Neural cell (in vitro differentiated cells): ENCODE results near the gene CHD6. TPM values are rescaled to one million over a fixed set of nuclear protein-coding genes. Genes with fewer than 3 reads are reported as not detected.

Experiments
- H2AFZ ChIP-seq: fragments of 200-600, 300-800 bp; sonication (generic), shearing (Covaris generic); 2 replicates; pipeline ENCODE4 v1.6.0; 2014; ENCODE audit warnings: low read depth, mild to moderate bottlenecking, antibody characterized with exemption, low read length, moderate library complexity
- H3F3A ChIP-seq: fragments of 200-600 bp; shearing (Covaris generic); 2 replicates; pipeline ENCODE4 v1.6.1; 2016; ENCODE audit warnings: mild to moderate bottlenecking, moderate library complexity, mixed read lengths, antibody characterized with exemption, low read length; ENCODE audit not compliant: insufficient read depth, poor library complexity, severe bottlenecking
- H3K27ac ChIP-seq: fragments of 200-600, 300-800 bp; sonication (generic), shearing (Covaris generic); 2 replicates; pipeline ENCODE4 v1.5.1; 2014; ENCODE audit warnings: mild to moderate bottlenecking, low read length, moderate library complexity
- H3K27me3 ChIP-seq: fragments of 300-800, 200-600 bp; sonication (generic), shearing (Covaris generic); 2 replicates; pipeline ENCODE4 v1.6.0; 2014; ENCODE audit warnings: mild to moderate bottlenecking, low read depth, low read length, moderate library complexity; ENCODE audit not compliant: insufficient read depth
- H3K36me3 ChIP-seq: fragments of 300-800, 200-600 bp; sonication (generic), shearing (Covaris generic); 2 replicates; pipeline ENCODE4 v1.5.1; 2014; ENCODE audit warnings: mild to moderate bottlenecking, antibody characterized with exemption, low read length, moderate library complexity; ENCODE audit not compliant: insufficient read depth
- H3K4me2 ChIP-seq: fragments of 300-800, 200-600 bp; sonication (generic), shearing (Covaris generic); 2 replicates; pipeline ENCODE4 v1.6.0; 2014; ENCODE audit warnings: mild to moderate bottlenecking, low read length
- H3K4me3 ChIP-seq: fragments of 300-800, 200-600 bp; sonication (generic), shearing (Covaris generic); 2 replicates; pipeline ENCODE4 v1.5.1; 2014; ENCODE audit warnings: mild to moderate bottlenecking, low read length, moderate library complexity
- H3K79me2 ChIP-seq: fragments of 200-600 bp; shearing (Covaris generic); replicated peaks from 2 replicates; pipeline ENCODE4 v1.6.0; 2014; ENCODE audit warnings: mild to moderate bottlenecking, low read length, moderate library complexity; ENCODE audit not compliant: insufficient read depth
- H3K9ac ChIP-seq: fragments of 300-800, 200-600 bp; sonication (generic), shearing (Covaris generic); 2 replicates; pipeline ENCODE4 v1.6.1; 2016; ENCODE audit warnings: mild to moderate bottlenecking, low read length, mixed read lengths
- H3K9me2 ChIP-seq: fragments of 200-600 bp; shearing (Covaris generic); 2 replicates; pipeline ENCODE4 v1.6.1; 2016; ENCODE audit warnings: mild to moderate bottlenecking, low read length, mixed read lengths; ENCODE audit not compliant: insufficient read depth
- H3K9me3 ChIP-seq: fragments of 200-600, 300-800 bp; sonication (generic), shearing (Covaris generic); 2 replicates; pipeline ENCODE4 v1.6.1; 2016; ENCODE audit warnings: mild to moderate bottlenecking, mixed run types, low read length, moderate library complexity, mixed read lengths
- H4K20me1 ChIP-seq: fragments of 200-600 bp; shearing (Covaris generic); 2 replicates; pipeline ENCODE4 v1.6.1; 2016; ENCODE audit warnings: mild to moderate bottlenecking, mixed run types; ENCODE audit not compliant: insufficient read depth
- EP300 ChIP-seq: fragments of 450-650 bp; conservative IDR thresholded peaks from 2 replicates; pipeline ENCODE4 v1.6.1; 2014; ENCODE audit warnings: antibody characterized with exemption, mild to moderate bottlenecking, moderate library complexity; ENCODE audit not compliant: poor library complexity, severe bottlenecking
- EZH2 ChIP-seq: fragments of 200-600, 300-800 bp; shearing (Covaris generic), sonication (generic); IDR thresholded peaks from 2 replicates; pipeline ENCODE4 v1.6.1; 2014; ENCODE audit warnings: antibody characterized with exemption, low read length, borderline replicate concordance, mild to moderate bottlenecking; ENCODE audit not compliant: insufficient read depth, poor library complexity, severe bottlenecking
- MXI1 ChIP-seq: fragments of 450-650 bp; conservative IDR thresholded peaks from 2 replicates; pipeline ENCODE4 v1.6.1; 2014; ENCODE audit warnings: antibody characterized with exemption, mild to moderate bottlenecking; ENCODE audit not compliant: poor library complexity, severe bottlenecking
- POLR2AphosphoS5 ChIP-seq: IDR thresholded peaks from 2 replicates; pipeline ENCODE4 v1.6.1; 2012
- RAD21 ChIP-seq: fragments of 450-650 bp; conservative IDR thresholded peaks from 2 replicates; pipeline ENCODE4 v1.6.1; 2014; ENCODE audit warnings: antibody characterized with exemption, mild to moderate bottlenecking, moderate library complexity
- SMC3 ChIP-seq: fragments of 450-650 bp; conservative IDR thresholded peaks from 2 replicates; pipeline ENCODE4 v1.6.1; 2014; ENCODE audit warnings: antibody characterized with exemption, mild to moderate bottlenecking, moderate library complexity; ENCODE audit not compliant: poor library complexity
- TAF1 ChIP-seq: IDR thresholded peaks from 2 replicates; pipeline ENCODE4 v1.6.1; 2012; ENCODE audit warnings: low read depth
- polyA plus RNA-seq: library from polyadenylated mRNA; depleted of rRNA; stranded (reverse); fragments of >200 nt; gene quantifications from 2 replicates; pipeline ENCODE4 v1.2.3, GENCODE V29; 2014
- TF ChIP-seq, protein P1 (sequence below): IDR thresholded peaks from 2 replicates; pipeline ENCODE4 v1.6.1; 2012; ENCODE audit warnings: borderline replicate concordance
- TF ChIP-seq, protein P2 (sequence below): fragments of 450-650 bp; IDR thresholded peaks from 2 replicates; pipeline ENCODE4 v1.5.1; 2014; ENCODE audit warnings: antibody characterized with exemption, mild to moderate bottlenecking, moderate library complexity; ENCODE audit not compliant: poor library complexity, severe bottlenecking

Gene CHD6
- polyA plus RNA-seq, 1 donor from 2014 or later = 22.9 TPM

DNA sequence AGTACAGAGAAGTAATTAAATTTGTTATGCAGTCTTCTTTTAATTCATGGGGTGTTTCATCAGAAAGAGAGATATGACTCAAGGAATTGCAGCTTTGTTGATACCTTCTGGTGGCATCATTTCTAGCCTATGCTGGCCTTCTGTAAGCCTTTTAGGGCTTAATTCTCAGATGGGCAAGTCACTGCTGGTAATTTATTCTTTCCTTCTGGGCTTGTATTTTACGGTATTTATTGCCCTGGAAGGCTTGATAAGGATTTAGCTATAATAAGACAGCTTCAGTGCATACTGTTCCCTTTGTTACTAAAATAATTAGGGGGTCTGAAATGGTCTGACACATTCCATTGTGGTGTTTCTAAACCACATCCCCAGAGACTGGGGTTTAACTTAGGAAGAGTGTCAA lies 193.6 kb downstream of the CHD6 start:
- no peaks in the 10 kb centered on the region for H3K79me2 ChIP-seq
- H4K20me1 ChIP-seq = no peaks in the 10 kb centered on the region
- H3K27ac ChIP-seq = no peak overlapping the region
- no peak overlapping the region for H3K4me3 ChIP-seq
- H3K9me3 ChIP-seq = no peaks in the 10 kb centered on the region
- no peak for TF ChIP-seq MXI1
- TF ChIP-seq TAF1 = no peak
- no peak for TF ChIP-seq SMC3
- TF ChIP-seq EP300 = no peak
- TF ChIP-seq RAD21 = no peak
- no peak for TF ChIP-seq POLR2AphosphoS5
- H3F3A ChIP-seq = no peaks in the 10 kb centered on the region
- H3K27me3 ChIP-seq = no peaks in the 10 kb centered on the region
- H3K36me3 ChIP-seq = peaks cover 23% of the 10 kb centered on the region
- no peak overlapping the region for H3K4me2 ChIP-seq
- no peak overlapping the region for H2AFZ ChIP-seq
- H3K9ac ChIP-seq = no peak overlapping the region
- H3K9me2 ChIP-seq = no peaks in the 10 kb centered on the region

DNA sequence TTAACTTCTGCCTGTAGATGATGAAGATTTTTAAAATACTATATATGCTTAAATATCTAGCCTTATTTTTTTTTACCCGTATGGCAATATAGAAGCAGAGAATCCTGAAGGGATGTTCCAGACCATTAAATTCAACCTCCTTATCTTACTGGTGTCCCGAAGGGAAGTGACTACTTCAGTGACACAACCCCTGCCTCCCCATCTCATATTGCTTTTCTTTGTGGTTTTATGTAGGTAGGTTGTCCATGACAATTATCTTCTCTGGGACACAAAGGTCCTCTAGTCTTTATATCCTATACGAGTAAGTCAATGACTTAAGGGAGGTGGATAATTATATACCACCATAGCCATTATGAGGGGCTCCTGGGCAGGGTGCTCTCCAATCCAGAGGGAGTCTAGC lies 194.2 kb downstream of the CHD6 start:
- no peaks in the 10 kb centered on the region for H3F3A ChIP-seq
- no peak overlapping the region for H3K4me2 ChIP-seq
- H3K9me2 ChIP-seq = no peaks in the 10 kb centered on the region
- no peaks in the 10 kb centered on the region for H4K20me1 ChIP-seq
- H3K79me2 ChIP-seq = no peaks in the 10 kb centered on the region
- no peaks in the 10 kb centered on the region for H3K9me3 ChIP-seq
- H3K9ac ChIP-seq = no peak overlapping the region
- peaks cover 23% of the 10 kb centered on the region for H3K36me3 ChIP-seq
- H3K27ac ChIP-seq = no peak overlapping the region
- H3K27me3 ChIP-seq = no peaks in the 10 kb centered on the region
- H3K4me3 ChIP-seq = no peak overlapping the region
- no peak overlapping the region for H2AFZ ChIP-seq
- TF ChIP-seq RAD21 (no peak), EZH2 (no peak), POLR2AphosphoS5 (no peak), SMC3 (no peak), EP300 (no peak)

DNA sequence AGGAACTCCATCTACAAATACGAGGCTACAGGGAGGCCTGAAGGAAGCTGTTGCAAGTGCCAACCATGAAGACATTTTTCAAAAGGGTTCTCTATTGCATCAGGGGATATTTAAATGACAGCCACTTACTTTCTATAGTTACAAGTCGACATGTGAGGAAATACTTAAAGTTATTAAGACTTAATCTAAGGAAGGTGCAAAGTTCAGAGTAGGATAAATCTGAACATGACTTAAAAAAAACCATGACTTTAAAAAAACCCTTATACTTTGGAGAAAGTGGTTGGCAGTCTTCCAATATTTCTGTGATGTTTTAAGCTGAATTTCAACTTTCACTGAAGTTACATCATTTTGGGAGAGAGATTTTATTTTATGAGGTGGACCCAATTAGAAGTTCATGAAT lies 195.2 kb downstream of the CHD6 start:
- no peaks in the 10 kb centered on the region for H3K9me3 ChIP-seq
- no peaks in the 10 kb centered on the region for H4K20me1 ChIP-seq
- peaks cover 23% of the 10 kb centered on the region for H3K36me3 ChIP-seq
- no peaks in the 10 kb centered on the region for H3K9me2 ChIP-seq
- H3K27ac ChIP-seq = no peak overlapping the region
- no peaks in the 10 kb centered on the region for H3K79me2 ChIP-seq
- H3K4me3 ChIP-seq = no peak overlapping the region
- no peaks in the 10 kb centered on the region for H3F3A ChIP-seq
- H2AFZ ChIP-seq = no peak overlapping the region
- H3K4me2 ChIP-seq = no peak overlapping the region
- no peaks in the 10 kb centered on the region for H3K27me3 ChIP-seq
- H3K9ac ChIP-seq = no peak overlapping the region
- TF ChIP-seq SMC3 = no peak
- TF ChIP-seq MXI1 = no peak
- TF ChIP-seq EP300 = no peak
- TF ChIP-seq POLR2AphosphoS5 = no peak
- no peak for TF ChIP-seq EZH2
- TF ChIP-seq, protein P1, sequence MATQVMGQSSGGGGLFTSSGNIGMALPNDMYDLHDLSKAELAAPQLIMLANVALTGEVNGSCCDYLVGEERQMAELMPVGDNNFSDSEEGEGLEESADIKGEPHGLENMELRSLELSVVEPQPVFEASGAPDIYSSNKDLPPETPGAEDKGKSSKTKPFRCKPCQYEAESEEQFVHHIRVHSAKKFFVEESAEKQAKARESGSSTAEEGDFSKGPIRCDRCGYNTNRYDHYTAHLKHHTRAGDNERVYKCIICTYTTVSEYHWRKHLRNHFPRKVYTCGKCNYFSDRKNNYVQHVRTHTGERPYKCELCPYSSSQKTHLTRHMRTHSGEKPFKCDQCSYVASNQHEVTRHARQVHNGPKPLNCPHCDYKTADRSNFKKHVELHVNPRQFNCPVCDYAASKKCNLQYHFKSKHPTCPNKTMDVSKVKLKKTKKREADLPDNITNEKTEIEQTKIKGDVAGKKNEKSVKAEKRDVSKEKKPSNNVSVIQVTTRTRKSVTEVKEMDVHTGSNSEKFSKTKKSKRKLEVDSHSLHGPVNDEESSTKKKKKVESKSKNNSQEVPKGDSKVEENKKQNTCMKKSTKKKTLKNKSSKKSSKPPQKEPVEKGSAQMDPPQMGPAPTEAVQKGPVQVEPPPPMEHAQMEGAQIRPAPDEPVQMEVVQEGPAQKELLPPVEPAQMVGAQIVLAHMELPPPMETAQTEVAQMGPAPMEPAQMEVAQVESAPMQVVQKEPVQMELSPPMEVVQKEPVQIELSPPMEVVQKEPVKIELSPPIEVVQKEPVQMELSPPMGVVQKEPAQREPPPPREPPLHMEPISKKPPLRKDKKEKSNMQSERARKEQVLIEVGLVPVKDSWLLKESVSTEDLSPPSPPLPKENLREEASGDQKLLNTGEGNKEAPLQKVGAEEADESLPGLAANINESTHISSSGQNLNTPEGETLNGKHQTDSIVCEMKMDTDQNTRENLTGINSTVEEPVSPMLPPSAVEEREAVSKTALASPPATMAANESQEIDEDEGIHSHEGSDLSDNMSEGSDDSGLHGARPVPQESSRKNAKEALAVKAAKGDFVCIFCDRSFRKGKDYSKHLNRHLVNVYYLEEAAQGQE = no peak
- TF ChIP-seq, protein P2, sequence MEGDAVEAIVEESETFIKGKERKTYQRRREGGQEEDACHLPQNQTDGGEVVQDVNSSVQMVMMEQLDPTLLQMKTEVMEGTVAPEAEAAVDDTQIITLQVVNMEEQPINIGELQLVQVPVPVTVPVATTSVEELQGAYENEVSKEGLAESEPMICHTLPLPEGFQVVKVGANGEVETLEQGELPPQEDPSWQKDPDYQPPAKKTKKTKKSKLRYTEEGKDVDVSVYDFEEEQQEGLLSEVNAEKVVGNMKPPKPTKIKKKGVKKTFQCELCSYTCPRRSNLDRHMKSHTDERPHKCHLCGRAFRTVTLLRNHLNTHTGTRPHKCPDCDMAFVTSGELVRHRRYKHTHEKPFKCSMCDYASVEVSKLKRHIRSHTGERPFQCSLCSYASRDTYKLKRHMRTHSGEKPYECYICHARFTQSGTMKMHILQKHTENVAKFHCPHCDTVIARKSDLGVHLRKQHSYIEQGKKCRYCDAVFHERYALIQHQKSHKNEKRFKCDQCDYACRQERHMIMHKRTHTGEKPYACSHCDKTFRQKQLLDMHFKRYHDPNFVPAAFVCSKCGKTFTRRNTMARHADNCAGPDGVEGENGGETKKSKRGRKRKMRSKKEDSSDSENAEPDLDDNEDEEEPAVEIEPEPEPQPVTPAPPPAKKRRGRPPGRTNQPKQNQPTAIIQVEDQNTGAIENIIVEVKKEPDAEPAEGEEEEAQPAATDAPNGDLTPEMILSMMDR = no peak
- TF ChIP-seq RAD21 = no peak
- no peak for TF ChIP-seq TAF1
